ENCODE results near the gene XPNPEP1.

DNA sequence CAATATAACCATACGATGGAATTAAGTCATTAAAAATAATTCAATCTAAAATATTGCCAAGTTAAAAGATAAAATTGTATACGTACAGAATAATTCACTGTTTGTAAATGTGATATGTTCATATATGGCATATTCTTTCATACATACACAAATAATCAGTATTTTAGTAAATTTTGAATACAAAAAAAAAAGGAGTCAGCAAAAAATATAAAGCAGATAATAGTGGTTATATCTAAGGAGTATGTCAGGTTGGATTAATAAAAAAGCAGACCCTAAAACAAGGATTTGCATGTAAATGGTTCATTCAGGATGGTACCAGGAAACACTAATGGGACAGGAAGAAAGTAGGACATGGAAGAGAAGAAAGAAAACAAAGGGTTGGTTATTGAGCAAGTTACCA, 59.5 kb downstream of the XPNPEP1 start:
- TF ChIP-seq EZH2 (IDR thresholded peaks at IDR 0.05; ENCODE audit: borderline replicate concordance, low read length) = no peak
- TF ChIP-seq, protein P1, sequence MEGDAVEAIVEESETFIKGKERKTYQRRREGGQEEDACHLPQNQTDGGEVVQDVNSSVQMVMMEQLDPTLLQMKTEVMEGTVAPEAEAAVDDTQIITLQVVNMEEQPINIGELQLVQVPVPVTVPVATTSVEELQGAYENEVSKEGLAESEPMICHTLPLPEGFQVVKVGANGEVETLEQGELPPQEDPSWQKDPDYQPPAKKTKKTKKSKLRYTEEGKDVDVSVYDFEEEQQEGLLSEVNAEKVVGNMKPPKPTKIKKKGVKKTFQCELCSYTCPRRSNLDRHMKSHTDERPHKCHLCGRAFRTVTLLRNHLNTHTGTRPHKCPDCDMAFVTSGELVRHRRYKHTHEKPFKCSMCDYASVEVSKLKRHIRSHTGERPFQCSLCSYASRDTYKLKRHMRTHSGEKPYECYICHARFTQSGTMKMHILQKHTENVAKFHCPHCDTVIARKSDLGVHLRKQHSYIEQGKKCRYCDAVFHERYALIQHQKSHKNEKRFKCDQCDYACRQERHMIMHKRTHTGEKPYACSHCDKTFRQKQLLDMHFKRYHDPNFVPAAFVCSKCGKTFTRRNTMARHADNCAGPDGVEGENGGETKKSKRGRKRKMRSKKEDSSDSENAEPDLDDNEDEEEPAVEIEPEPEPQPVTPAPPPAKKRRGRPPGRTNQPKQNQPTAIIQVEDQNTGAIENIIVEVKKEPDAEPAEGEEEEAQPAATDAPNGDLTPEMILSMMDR (IDR thresholded peaks at IDR 0.05; ENCODE audit: low read length) = no peak

All from OCI-LY1 (cell line).